SK-N-MC (cell line): ENCODE measurements around the gene AP4E1.

Experiments
- EZH2 ChIP-seq: fragments of 200-600 bp; sonication (generic); IDR thresholded peaks from one replicate; pipeline ENCODE4 v1.6.1; 2017; ENCODE audit warnings: antibody characterized with exemption
- FOXP2 ChIP-seq: optimal IDR thresholded peaks from 2 replicates; pipeline ENCODE3; 2011; ENCODE audit warnings: mild to moderate bottlenecking, moderate library complexity; ENCODE audit not compliant: insufficient read depth; ENCODE audit errors: extremely low read length, control extremely low read depth
- POLR2AphosphoS5 ChIP-seq: IDR thresholded peaks from 2 replicates; pipeline ENCODE4 v1.6.1; 2012; ENCODE audit warnings: mild to moderate bottlenecking, low read depth, low read length, borderline replicate concordance

GRCh38 chr15:50871832-50872231, 36.7 kb upstream of the AP4E1 start:
- no peak for TF ChIP-seq EZH2
- no peak for TF ChIP-seq POLR2AphosphoS5
- TF ChIP-seq FOXP2: no peak
